Measurements from ENCODE around the gene WNT7A. TPM values are rescaled to one million over a fixed set of nuclear protein-coding genes. Genes with fewer than 3 reads are reported as not detected.
A peak's percentile ranks its signal among the peaks of the same experiment; 100 is the strongest.
"Not testable (repeated sequence)": the region's sequence is repeated elsewhere in the genome, so short reads cannot be mapped to it uniquely, and the experiment has no call there.

WNT7A gene
- total RNA-seq, result under 1 TPM in 1 of 2 experiments, not detected in 1; 0.09 TPM

- Mint-ChIP-seq H3K36me3 (ENCODE audit: low read depth) (no peaks in the 10 kb centered on the region), H3K4me3 (peak within 1 kb of the TSS; percentile 43), H3K27ac (no peak within 1 kb of the TSS), H3K9me3 (no peaks in the 10 kb centered on the region), H3K4me1 (ENCODE audit: low read depth) (no peaks in the 10 kb centered on the region), H3K27me3 (peaks cover 33% of the 10 kb centered on the region)
- intact Hi-C loops (cut with micrococcal nuclease), result loop anchor here (10.0 kb wide), 1 partner anchor 395 kb away; the partner anchor contains the start of gene HDAC11
- peak; percentile 96 for TF ChIP-seq CTCF (IDR thresholded peaks at IDR 0.05)
- ChIA-PET CTCF (interaction anchor here (0.7 to 16.6 kb wide), 29 partner anchors 9 to 463 kb away, joined by 3 to 383 read pairs (median 4); no protein-coding TSS in a partner anchor), POLR2A (interaction anchor here (0.7 to 2.6 kb wide), 3 partner anchors 223 to 244 kb away, joined by 3 to 10 read pairs (median 6); no protein-coding TSS in a partner anchor)
- DNase-seq (peak; percentile 69), ATAC-seq (peak; percentile 79)
These were observed at the start of gene WNT7A for GRCh38 chr3:13879946-13880810. TSS of gene WNT7A (minus strand) at chr3:13880071. CDS start at chr3:13879816, 255 bp downstream.

- peaks cover 31% of the 10 kb centered on the region for H3K9me3 Mint-ChIP-seq
- ATAC-seq; H3K27ac Mint-ChIP-seq; intact Hi-C loops (cut with micrococcal nuclease); H3K4me3 Mint-ChIP-seq; POLR2A ChIA-PET; H3K4me1 Mint-ChIP-seq (ENCODE audit: low read depth); DNase-seq; H3K36me3 Mint-ChIP-seq (ENCODE audit: low read depth); CTCF ChIA-PET: not testable (repeated sequence)
- H3K27me3 Mint-ChIP-seq, result peaks cover 15% of the 10 kb centered on the region
These were observed 48.9 kb upstream of the WNT7A start for GRCh38 chr3:13928741-13929140.

GRCh38 chr3:13927295-13927694 lies 47.4 kb upstream of the WNT7A start:
- intact Hi-C loops (cut with micrococcal nuclease), result no loop called here
- Mint-ChIP-seq H3K27me3 (peaks cover 7% of the 10 kb centered on the region), H3K36me3 (ENCODE audit: low read depth) (no peaks in the 10 kb centered on the region), H3K4me1 (ENCODE audit: low read depth) (no peaks in the 10 kb centered on the region), H3K27ac (no peak overlapping the region), H3K9me3 (peaks cover 32% of the 10 kb centered on the region), H3K4me3 (no peak overlapping the region)
- ChIA-PET CTCF (no interaction called here), POLR2A (no interaction called here)
- no peak for TF ChIP-seq CTCF (IDR thresholded peaks at IDR 0.05)
- DNase-seq (no peak), ATAC-seq (no peak)

- no peaks in the 10 kb centered on the region for H3K27me3 Mint-ChIP-seq
- peaks cover 65% of the 10 kb centered on the region for H3K9me3 Mint-ChIP-seq
These were observed 36.5 kb upstream of the WNT7A start for GRCh38 chr3:13916375-13916774.

GRCh38 chr3:13902648-13903238 lies 22.9 kb upstream of the WNT7A start:
- CTCF ChIA-PET, result interaction anchor here (3.0 kb wide), 1 partner anchor 18 kb away, joined by 13 read pairs; no protein-coding TSS in a partner anchor
- Mint-ChIP-seq H3K9me3 (peaks cover 63% of the 10 kb centered on the region), H3K27me3 (no peaks in the 10 kb centered on the region), H3K4me1 (ENCODE audit: low read depth) (no peaks in the 10 kb centered on the region), H3K36me3 (ENCODE audit: low read depth) (peaks cover 35% of the 10 kb centered on the region), H3K4me3 (no peak overlapping the region), H3K27ac (no peak overlapping the region)
- DNase-seq (no peak), ATAC-seq (no peak)
- intact Hi-C loops (cut with micrococcal nuclease), result no loop called here
- POLR2A ChIA-PET, result no interaction called here
- no peak for TF ChIP-seq CTCF (IDR thresholded peaks at IDR 0.05)

More at GRCh38 chr3:13916375-13916774, 36.5 kb upstream of the WNT7A start:
- intact Hi-C loops (cut with micrococcal nuclease), result no loop called here
- no peak overlapping the region for H3K27ac Mint-ChIP-seq
- H3K36me3 Mint-ChIP-seq (ENCODE audit: low read depth), result peaks cover 9% of the 10 kb centered on the region
- POLR2A ChIA-PET, result no interaction called here
- H3K4me1 Mint-ChIP-seq (ENCODE audit: low read depth), result no peaks in the 10 kb centered on the region
- ATAC-seq, result no peak
- no peak for DNase-seq
- no peak overlapping the region for H3K4me3 Mint-ChIP-seq
- TF ChIP-seq CTCF (IDR thresholded peaks at IDR 0.05), result no peak
- CTCF ChIA-PET, result no interaction called here

Data from activated CD8-positive, alpha-beta T cell treated with anti-CD3 and anti-CD28 coated beads for 36 hours (primary cell).